Measurements from ENCODE around the gene CTTN.
A peak's percentile ranks its signal among the peaks of the same experiment; 100 is the strongest.

The CTTN gene

DNA sequence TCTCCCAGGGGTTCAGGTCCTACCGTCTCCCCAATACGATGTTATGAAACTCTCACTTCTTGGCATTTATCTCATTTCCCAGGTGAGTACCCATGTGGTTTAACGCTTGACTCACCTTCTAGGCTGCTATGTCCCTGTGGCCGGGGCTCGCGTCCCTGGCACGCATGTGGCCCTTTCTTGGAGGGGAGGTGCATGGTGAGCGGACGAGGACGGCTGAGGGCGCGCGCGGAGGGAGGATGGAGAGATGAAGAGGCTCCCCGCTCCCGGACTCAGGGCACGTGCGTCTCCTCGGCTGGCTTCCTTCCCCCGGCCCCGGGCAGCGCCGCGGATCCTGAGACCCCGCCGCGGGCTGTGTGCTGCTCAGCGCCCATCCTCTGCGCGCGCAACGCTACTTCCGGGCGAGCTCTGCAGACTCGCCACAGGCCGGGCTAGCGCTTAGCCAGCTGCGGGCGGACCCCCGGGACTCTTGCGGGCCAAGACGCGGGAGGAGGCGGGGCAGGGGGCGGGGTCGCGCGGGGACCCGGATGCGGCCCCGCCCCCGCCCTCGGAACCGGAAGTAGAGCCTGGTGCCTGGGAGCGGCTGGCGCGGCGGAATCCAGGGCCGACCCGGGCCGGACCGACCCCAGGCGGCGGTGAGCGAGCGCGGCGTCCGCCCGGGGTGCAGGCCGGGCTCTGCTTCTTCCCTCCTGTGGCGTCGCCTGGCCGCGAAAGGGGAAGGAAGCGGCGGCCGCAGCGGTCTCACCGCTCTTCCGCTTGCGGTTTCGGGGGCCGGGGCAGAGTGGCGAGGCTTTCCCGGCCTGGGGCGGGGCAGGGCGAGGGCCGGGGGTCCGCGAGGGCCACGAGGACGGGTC lies at the start of gene CTTN:
CTTN (plus strand) TSS at position 547 of the 851 bp plus-strand sequence. CDS start 8,769 bp downstream, outside the sequence.
- H3K4me3 ChIP-seq (ENCODE audit: low read depth, low read length) = peak within 1 kb of the TSS; percentile 87
- DNase-seq (ENCODE audit: low read depth) = peak; percentile 57

GRCh38 chr11:70348608-70349007 lies 49.7 kb upstream of the CTTN start:
- no peak overlapping the region for H3K4me3 ChIP-seq (ENCODE audit: low read depth, low read length)
- DNase-seq (ENCODE audit: low read depth) = no peak

- DNase-seq (ENCODE audit: low read depth) = no peak
- H3K4me3 ChIP-seq (ENCODE audit: low read depth, low read length) = no peak overlapping the region
Observed at GRCh38 chr11:70351646-70352045, 46.7 kb upstream of the CTTN start.

DNA sequence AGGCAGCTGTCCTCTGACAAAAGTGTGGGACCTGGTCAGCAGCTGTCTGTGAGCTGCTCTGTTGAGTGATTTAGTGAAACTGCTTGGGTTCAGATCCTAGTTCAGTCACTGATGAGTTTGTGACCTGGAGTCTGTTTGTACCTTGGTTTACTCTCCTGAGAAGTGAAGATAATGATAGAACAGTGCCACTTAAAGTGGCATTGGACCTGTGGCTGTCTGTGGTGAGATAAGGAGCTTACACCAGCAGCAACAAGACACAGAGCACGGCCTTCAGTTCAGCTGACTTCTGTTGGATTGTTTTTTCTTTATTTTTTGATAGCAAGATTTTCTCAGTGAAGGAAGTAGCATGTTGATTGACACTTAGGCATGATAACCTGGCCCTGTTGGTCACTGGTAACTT lies 46.2 kb upstream of the CTTN start:
- no peak overlapping the region for H3K4me3 ChIP-seq (ENCODE audit: low read depth, low read length)
- DNase-seq (ENCODE audit: low read depth) = no peak

DNA sequence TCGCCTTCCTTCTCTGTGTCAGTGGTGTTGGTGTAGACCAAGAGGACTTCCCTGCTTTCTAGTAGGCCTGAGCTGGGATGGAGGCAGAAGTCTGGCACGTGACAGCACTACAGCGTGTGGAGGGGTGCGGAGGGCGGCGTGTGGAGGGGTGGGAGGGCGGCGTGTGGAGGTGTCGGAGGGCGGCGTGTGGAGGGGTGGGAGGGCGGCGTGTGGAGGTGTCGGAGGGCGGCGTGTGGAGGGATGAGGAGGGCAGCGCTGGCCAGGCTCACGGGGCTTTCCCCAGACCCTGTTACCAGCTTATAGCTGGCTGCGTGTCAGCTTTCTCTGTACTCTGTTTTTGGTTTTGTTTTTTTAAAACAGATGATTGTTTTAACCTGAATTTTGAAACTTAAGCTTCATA lies 45.7 kb upstream of the CTTN start:
- no peak overlapping the region for H3K4me3 ChIP-seq (ENCODE audit: low read depth, low read length)
- DNase-seq (ENCODE audit: low read depth) = no peak

DNA sequence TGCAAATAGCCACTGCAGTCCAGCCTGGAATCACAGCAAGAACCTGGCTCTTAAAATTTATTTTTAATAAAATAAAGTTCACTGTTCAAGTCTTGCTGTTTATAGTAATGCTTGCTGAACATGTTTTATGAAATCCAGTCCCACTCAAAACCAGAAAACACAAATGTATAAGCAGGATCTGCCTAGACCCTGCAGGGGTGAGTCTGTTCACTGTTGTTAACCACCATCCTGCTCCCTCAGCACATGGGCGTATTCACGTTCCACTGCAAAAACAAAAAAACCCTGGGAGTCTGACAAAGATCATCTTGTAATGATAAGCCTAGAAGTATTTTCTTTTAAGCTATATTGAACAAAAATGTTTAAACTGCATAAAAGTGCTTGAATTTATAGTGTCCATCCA lies 45.0 kb upstream of the CTTN start:
- no peak for DNase-seq (ENCODE audit: low read depth)
- H3K4me3 ChIP-seq (ENCODE audit: low read depth, low read length) = no peak overlapping the region

GRCh38 chr11:70353900-70354568 lies 44.3 kb upstream of the CTTN start:
- DNase-seq (ENCODE audit: low read depth) = no peak
- no peak overlapping the region for H3K4me3 ChIP-seq (ENCODE audit: low read depth, low read length)

- DNase-seq (ENCODE audit: low read depth) = no peak
- no peak overlapping the region for H3K4me3 ChIP-seq (ENCODE audit: low read depth, low read length)
Observed at GRCh38 chr11:70354629-70355028, 43.7 kb upstream of the CTTN start.

DNA sequence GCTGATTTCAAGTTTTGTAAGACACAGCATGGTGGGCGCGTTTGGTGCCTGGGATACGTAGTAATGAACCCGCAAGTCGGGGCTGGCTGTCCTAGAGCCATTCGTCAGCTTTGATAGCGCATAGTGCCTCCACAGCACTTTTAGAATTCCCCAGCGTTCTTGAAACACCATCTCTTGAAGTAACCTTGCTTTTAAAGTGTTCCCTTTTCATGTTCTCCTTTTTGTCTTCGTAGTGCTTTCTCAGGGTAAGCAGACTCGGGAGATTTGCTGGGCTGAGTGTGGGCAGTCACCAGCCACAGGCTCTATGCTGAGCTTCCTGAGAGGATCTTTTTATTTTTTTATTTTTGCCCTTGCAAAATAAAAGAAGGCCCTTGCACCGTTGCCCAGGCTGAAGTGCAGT lies 39.6 kb upstream of the CTTN start:
- no peak for DNase-seq (ENCODE audit: low read depth)
- H3K4me3 ChIP-seq (ENCODE audit: low read depth, low read length) = no peak overlapping the region

DNA sequence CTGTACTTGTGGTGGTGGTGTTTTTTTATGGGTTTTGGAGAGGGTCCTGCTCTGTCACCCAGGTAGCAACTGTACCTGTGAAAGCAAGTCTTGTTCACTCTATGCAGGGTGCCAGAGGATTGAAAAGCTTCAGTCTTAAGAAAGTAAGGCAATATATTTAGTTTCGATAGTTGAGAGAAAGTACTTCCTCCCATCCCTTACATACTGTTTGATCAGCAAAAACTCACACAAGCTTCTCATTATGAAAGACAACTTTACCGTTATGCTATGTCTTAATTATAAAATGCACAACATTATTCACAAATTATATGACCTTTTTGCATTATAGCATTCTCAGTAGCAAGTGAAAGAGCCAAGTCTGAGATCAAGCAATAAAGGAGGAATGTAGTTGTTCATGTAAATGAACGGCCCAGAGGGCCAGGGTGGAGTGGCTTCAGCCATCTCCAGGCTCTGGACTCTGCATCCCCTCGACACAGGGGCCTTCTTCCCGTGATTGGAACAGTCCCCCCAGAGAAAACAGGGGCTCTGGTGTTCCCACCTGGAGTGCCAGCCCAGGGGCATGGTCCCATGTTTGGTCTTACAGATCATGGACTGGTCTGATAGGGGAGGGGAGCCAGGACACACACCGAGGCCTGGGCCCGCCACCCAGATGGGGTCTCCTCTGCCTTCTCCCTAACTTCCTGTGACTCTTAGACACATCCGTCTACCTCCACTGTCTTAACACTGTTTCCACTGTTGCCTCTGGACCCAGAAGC lies 38.7 kb upstream of the CTTN start:
- no peak for DNase-seq (ENCODE audit: low read depth)
- no peak overlapping the region for H3K4me3 ChIP-seq (ENCODE audit: low read depth, low read length)

DNA sequence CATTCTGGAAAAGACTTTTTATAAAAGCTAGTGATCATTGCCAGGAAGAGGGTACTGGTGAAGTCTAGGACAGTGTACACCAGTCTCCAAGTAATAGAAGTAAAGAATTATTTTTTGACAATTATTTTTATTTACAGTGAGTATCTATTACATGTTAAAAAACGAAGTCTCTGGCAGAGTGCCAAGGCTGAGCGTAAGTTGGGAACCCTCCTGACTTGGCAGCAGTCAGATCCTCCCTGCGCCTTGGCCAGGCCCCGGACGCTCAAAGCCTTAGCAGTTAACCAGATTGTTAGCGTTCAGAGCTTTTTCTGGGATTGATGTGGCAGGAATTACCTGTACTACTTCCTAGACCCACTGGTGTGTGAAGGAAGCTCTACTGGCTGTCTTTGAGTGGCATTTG lies 38.1 kb upstream of the CTTN start:
- no peak overlapping the region for H3K4me3 ChIP-seq (ENCODE audit: low read depth, low read length)
- no peak for DNase-seq (ENCODE audit: low read depth)

- H3K4me3 ChIP-seq (ENCODE audit: low read depth, low read length) = no peak overlapping the region
- DNase-seq (ENCODE audit: low read depth) = no peak
Observed at GRCh38 chr11:70364178-70364577, 34.2 kb upstream of the CTTN start.

DNA sequence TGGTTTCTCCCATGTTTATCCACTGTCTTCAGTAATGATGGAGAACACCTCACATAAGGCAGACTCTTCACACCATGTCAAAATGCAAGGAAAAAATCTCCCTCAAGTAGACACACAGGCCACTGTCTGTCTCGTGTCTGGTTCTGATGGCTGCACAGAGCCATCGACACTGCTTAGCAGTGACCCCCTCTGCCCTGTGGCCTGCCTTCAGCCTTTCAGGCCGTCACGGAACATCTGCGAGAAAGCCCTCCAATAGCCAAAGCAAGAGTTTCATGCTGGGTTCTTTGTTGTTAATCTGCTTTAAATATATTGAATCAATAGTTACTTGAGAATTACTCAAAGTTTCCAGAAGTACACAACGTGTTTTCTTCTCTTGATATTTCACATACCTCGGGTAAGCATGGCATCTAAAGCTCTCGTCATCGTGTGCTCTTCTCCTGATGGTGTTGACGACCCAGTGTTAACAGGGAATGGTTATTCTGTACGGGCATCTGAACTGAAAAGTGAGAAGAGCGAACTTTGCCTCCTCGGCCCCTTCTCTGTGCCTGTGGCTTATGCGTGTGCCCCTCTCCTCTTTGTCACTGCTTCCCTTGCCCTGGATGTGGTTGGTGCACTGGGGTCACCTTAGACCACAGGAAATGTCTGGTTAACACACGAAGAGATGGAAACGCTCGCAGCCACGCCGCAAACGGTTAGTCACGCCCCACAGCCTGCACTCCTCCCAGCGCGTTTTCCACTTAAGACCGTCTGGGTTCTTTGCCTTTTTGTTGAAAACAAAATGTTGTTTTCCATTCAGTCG lies 33.4 kb upstream of the CTTN start:
- no peak overlapping the region for H3K4me3 ChIP-seq (ENCODE audit: low read depth, low read length)
- DNase-seq (ENCODE audit: low read depth) = no peak

- no peak overlapping the region for H3K4me3 ChIP-seq (ENCODE audit: low read depth, low read length)
- DNase-seq (ENCODE audit: low read depth) = no peak
Observed at GRCh38 chr11:70365544-70365927, 32.8 kb upstream of the CTTN start.

DNA sequence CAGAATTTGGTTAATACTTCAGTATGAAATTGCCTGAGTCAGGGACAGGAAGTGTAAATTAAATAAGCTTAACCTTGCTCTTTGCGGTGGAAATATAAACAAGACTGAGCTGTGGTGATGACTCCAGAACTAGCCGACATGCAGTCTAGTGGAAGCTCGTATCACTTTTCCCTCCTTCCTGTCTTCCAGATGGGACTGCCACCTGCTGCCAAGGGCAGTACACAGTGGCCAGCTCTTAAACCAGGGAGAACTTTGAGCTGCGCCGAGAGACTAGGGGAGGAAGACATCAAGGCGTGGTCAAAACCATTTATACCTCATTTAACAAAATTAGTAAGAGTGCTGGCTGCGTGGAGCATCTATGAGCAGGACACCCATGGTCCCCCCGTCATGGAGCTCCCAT lies 31.3 kb upstream of the CTTN start:
- no peak for DNase-seq (ENCODE audit: low read depth)
- H3K4me3 ChIP-seq (ENCODE audit: low read depth, low read length) = no peak overlapping the region

GRCh38 chr11:70368961-70369360 lies 29.4 kb upstream of the CTTN start:
- no peak overlapping the region for H3K4me3 ChIP-seq (ENCODE audit: low read depth, low read length)
- DNase-seq (ENCODE audit: low read depth) = no peak

DNA sequence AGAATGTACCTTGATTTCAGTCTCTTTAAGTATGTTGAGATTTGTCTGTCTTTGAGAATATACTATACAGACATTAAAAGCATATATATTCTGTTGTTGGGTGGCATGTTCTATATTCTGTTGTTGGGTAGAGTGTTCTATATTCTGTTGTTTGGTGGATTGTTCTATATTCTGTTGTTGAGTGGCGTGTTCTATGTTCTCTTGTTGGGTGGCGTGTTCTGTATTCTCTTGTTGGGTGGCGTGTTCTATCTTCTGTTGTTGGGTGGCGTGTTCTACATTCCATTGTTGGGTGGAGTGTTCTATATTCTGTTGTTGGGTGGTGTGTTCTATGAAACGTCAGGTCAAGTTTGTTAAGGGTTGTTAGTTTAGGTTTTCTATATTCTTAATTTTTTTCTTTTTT lies 27.1 kb upstream of the CTTN start:
- no peak for DNase-seq (ENCODE audit: low read depth)
- H3K4me3 ChIP-seq (ENCODE audit: low read depth, low read length) = no peak overlapping the region

DNA sequence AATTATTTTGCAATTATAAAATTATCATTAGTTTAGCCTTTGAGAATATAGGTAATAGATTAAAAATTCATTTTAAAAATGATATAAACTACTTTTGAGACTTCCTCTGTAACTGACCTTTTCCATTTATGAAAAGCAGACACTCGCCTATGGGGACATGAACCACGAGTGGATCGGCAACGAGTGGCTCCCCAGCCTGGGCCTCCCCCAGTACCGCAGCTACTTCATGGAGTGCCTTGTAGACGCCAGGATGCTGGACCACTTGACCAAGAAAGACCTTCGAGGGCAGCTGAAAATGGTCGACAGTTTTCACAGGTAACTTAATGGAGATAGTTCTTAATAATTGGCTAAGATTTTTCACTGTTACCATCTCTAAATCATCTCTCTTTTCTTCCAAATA lies 26.3 kb upstream of the CTTN start:
- H3K4me3 ChIP-seq (ENCODE audit: low read depth, low read length) = no peak overlapping the region
- no peak for DNase-seq (ENCODE audit: low read depth)

GRCh38 chr11:70376621-70377020 lies 21.7 kb upstream of the CTTN start:
- DNase-seq (ENCODE audit: low read depth) = no peak
- no peak overlapping the region for H3K4me3 ChIP-seq (ENCODE audit: low read depth, low read length)

- H3K4me3 ChIP-seq (ENCODE audit: low read depth, low read length) = no peak overlapping the region
- DNase-seq (ENCODE audit: low read depth) = no peak
Observed at GRCh38 chr11:70377645-70378044, 20.7 kb upstream of the CTTN start.
